ENCODE data around the gene SLC27A1.

- TF ChIP-seq, protein P1, sequence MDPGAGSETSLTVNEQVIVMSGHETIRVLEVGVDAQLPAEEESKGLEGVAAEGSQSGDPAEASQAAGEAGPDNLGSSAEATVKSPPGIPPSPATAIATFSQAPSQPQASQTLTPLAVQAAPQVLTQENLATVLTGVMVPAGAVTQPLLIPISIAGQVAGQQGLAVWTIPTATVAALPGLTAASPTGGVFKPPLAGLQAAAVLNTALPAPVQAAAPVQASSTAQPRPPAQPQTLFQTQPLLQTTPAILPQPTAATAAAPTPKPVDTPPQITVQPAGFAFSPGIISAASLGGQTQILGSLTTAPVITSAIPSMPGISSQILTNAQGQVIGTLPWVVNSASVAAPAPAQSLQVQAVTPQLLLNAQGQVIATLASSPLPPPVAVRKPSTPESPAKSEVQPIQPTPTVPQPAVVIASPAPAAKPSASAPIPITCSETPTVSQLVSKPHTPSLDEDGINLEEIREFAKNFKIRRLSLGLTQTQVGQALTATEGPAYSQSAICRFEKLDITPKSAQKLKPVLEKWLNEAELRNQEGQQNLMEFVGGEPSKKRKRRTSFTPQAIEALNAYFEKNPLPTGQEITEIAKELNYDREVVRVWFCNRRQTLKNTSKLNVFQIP (CRISPR knock-in tag; IDR thresholded peaks at IDR 0.05; ENCODE audit: borderline replicate concordance, low read depth) = no peak
- TF ChIP-seq, protein P2, sequence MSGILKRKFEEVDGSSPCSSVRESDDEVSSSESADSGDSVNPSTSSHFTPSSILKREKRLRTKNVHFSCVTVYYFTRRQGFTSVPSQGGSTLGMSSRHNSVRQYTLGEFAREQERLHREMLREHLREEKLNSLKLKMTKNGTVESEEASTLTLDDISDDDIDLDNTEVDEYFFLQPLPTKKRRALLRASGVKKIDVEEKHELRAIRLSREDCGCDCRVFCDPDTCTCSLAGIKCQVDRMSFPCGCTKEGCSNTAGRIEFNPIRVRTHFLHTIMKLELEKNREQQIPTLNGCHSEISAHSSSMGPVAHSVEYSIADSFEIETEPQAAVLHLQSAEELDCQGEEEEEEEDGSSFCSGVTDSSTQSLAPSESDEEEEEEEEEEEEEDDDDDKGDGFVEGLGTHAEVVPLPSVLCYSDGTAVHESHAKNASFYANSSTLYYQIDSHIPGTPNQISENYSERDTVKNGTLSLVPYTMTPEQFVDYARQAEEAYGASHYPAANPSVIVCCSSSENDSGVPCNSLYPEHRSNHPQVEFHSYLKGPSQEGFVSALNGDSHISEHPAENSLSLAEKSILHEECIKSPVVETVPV (CRISPR knock-in tag; IDR thresholded peaks at IDR 0.05) = no peak
- no peak for TF ChIP-seq ARNTL (CRISPR knock-in tag; IDR thresholded peaks at IDR 0.05; ENCODE audit: borderline replicate concordance, low read depth)
These were observed 52.9 kb downstream of the SLC27A1 start for GRCh38 chr19:17522988-17523872.
